GM12864 (cell line): Measurements from ENCODE around the gene TRIM27.
"Not testable (repeated sequence)": the region's sequence is repeated elsewhere in the genome, so short reads cannot be mapped to it uniquely, and the experiment has no call there.

Source experiments
- DNase-seq: peaks from one replicate; pipeline ENCODE4 v3.0.0-alpha.2; 2011; ENCODE audit warnings: low read depth
- H3K4me3 ChIP-seq: 2 replicates; pipeline ENCODE4 v1.5.1; 2011; ENCODE audit warnings: mild to moderate bottlenecking, low read depth, low read length, control low read depth
- CTCF ChIP-seq: IDR thresholded peaks from 2 replicates; pipeline ENCODE4 v1.5.1; 2011; ENCODE audit warnings: low read depth, mild to moderate bottlenecking, moderate library complexity, low read length, control low read depth, inconsistent platforms; ENCODE audit errors: missing control alignments

Gene TRIM27

GRCh38 chr6:28923318-28924102 is at the start of gene TRIM27:
Gene TRIM27 (minus strand): TSS chr6:28923985. CDS start chr6:28923632, 353 bp downstream.
- peak within 1 kb of the TSS; percentile 79 for H3K4me3 ChIP-seq
- TF ChIP-seq CTCF, result no peak
- peak; percentile 48 for DNase-seq

- not testable (repeated sequence) for DNase-seq, H3K4me3 ChIP-seq
These were observed 46.3 kb upstream of the TRIM27 start for GRCh38 chr6:28970056-28970455.

GRCh38 chr6:28969129-28969528 is 45.3 kb upstream of the TRIM27 start:
- H3K4me3 ChIP-seq, result no peak overlapping the region
- no peak for DNase-seq
- no peak for TF ChIP-seq CTCF

GRCh38 chr6:28968476-28968875 is 44.7 kb upstream of the TRIM27 start:
- no peak overlapping the region for H3K4me3 ChIP-seq
- no peak for DNase-seq
- no peak for TF ChIP-seq CTCF

- DNase-seq, result no peak
- no peak for TF ChIP-seq CTCF
- H3K4me3 ChIP-seq, result no peak overlapping the region
These were observed 41.9 kb upstream of the TRIM27 start for GRCh38 chr6:28965706-28966105.

- no peak overlapping the region for H3K4me3 ChIP-seq
- TF ChIP-seq CTCF, result no peak
- DNase-seq, result no peak
These were observed 37.2 kb upstream of the TRIM27 start for GRCh38 chr6:28960846-28961500.

GRCh38 chr6:28958561-28959243 is 34.9 kb upstream of the TRIM27 start:
- not testable (repeated sequence) for DNase-seq, H3K4me3 ChIP-seq

- H3K4me3 ChIP-seq, DNase-seq: not testable (repeated sequence)
These were observed 34.1 kb upstream of the TRIM27 start for GRCh38 chr6:28957795-28958314.
